HG02798 (cell line): ENCODE measurements around the gene IL7R.
"Not testable (repeated sequence)": the region's sequence is repeated elsewhere in the genome, so short reads cannot be mapped to it uniquely, and the experiment has no call there.

Experiments
- ATAC-seq: cut with Tn5 transposase; IDR thresholded peaks from one replicate; pipeline ENCODE4 v1.9.1; 2021; ENCODE audit warnings: mild to moderate bottlenecking; ENCODE audit not compliant: unreplicated experiment, poor library complexity

The IL7R gene

GRCh38 chr5:35835796-35836742 lies 20.6 kb upstream of the IL7R start:
- no peak for ATAC-seq

- no peak for ATAC-seq
These were observed 18.2 kb upstream of the IL7R start for GRCh38 chr5:35838370-35839042.

- ATAC-seq: no peak
These were observed 13.8 kb upstream of the IL7R start for GRCh38 chr5:35842856-35843255.

- ATAC-seq: not testable (repeated sequence)
These were observed 11.2 kb upstream of the IL7R start for GRCh38 chr5:35845508-35845907.

- ATAC-seq: no peak
These were observed 9.2 kb upstream of the IL7R start for GRCh38 chr5:35847491-35847890.

- ATAC-seq: no peak
These were observed 8.7 kb upstream of the IL7R start for GRCh38 chr5:35847961-35848360.

- no peak for ATAC-seq
These were observed 6.8 kb upstream of the IL7R start for GRCh38 chr5:35849860-35850259.

GRCh38 chr5:35850967-35851680 lies 5.6 kb upstream of the IL7R start:
- ATAC-seq: no peak

GRCh38 chr5:35852084-35852734 lies 4.5 kb upstream of the IL7R start:
- ATAC-seq: peak; percentile 55

GRCh38 chr5:35852773-35853172 lies 3.9 kb upstream of the IL7R start:
- ATAC-seq: no peak

- no peak for ATAC-seq
These were observed 3.1 kb upstream of the IL7R start for GRCh38 chr5:35853631-35854030.

GRCh38 chr5:35854248-35854647 lies 2.4 kb upstream of the IL7R start:
- no peak for ATAC-seq

- ATAC-seq: no peak
These were observed 1.5 kb upstream of the IL7R start for GRCh38 chr5:35855187-35855586.

- not testable (repeated sequence) for ATAC-seq
These were observed 416 bp upstream of the IL7R start for GRCh38 chr5:35856186-35856764.

GRCh38 chr5:35857606-35858205 lies 1.0 kb downstream of the IL7R start:
- no peak for ATAC-seq

GRCh38 chr5:35859101-35859661 lies 2.5 kb downstream of the IL7R start:
- ATAC-seq: no peak

GRCh38 chr5:35860686-35861085 lies 4.0 kb downstream of the IL7R start:
- no peak for ATAC-seq

GRCh38 chr5:35861718-35862117 lies 5.0 kb downstream of the IL7R start:
- no peak for ATAC-seq

GRCh38 chr5:35862126-35862525 lies 5.4 kb downstream of the IL7R start:
- no peak for ATAC-seq
